ENCODE results near the gene IL21R.

Gene IL21R

GRCh38 chr16:27468941-27469531, 67.1 kb downstream of the IL21R start:
- no peak for DNase-seq

- no peak for DNase-seq
These were observed 68.8 kb downstream of the IL21R start for GRCh38 chr16:27470567-27471431.

- no peak for DNase-seq
These were observed 69.7 kb downstream of the IL21R start for GRCh38 chr16:27471661-27472060.

- DNase-seq: no peak
These were observed 70.4 kb downstream of the IL21R start for GRCh38 chr16:27472091-27473020.

GRCh38 chr16:27473101-27473900, 71.3 kb downstream of the IL21R start:
- DNase-seq: no peak

DNA sequence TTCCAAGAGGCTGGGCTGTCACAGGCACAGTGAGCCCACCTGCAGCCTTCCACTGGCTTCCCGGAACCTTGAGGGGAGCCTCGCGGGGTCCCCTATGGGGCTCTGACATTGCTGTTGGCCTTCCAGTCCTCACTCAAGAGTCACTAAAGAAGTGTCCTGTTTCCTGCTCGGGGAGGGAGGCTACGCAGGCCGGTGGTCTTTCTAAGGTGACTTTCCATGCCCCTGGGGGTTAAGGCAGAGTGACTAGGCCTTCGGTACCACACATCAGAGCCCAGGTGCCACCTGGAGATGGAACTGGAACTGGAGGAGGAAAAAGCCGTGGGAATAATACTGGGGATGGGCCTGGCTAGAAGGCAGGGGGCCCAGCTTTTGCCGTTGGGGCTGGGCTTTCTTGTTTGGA, 72.1 kb downstream of the IL21R start:
- no peak for DNase-seq

GRCh38 chr16:27474921-27475320, 72.9 kb downstream of the IL21R start:
- no peak for DNase-seq

GRCh38 chr16:27475561-27475960, 73.6 kb downstream of the IL21R start:
- DNase-seq: no peak

GRCh38 chr16:27476240-27476639, 74.3 kb downstream of the IL21R start:
- DNase-seq: no peak

DNA sequence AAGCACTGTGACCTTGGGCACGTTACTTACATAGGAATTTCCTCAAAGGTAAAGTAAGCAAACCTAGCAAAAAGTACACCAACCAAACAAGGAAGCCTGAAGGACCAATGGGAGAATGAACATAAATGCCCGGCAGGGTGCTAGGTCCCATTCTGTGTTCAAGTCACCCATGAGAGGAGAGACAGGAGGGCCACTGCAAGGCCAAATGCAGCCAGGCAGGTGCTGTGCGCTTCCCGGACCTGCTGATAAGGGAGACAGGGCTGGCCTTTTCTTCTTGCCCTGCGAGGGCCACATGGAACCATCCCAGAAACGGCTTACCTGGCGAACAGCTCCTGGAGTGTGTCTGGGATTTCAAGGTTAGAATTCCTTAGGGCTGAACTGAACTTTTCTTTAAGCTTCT, 78.8 kb downstream of the IL21R start:
- DNase-seq: no peak

DNA sequence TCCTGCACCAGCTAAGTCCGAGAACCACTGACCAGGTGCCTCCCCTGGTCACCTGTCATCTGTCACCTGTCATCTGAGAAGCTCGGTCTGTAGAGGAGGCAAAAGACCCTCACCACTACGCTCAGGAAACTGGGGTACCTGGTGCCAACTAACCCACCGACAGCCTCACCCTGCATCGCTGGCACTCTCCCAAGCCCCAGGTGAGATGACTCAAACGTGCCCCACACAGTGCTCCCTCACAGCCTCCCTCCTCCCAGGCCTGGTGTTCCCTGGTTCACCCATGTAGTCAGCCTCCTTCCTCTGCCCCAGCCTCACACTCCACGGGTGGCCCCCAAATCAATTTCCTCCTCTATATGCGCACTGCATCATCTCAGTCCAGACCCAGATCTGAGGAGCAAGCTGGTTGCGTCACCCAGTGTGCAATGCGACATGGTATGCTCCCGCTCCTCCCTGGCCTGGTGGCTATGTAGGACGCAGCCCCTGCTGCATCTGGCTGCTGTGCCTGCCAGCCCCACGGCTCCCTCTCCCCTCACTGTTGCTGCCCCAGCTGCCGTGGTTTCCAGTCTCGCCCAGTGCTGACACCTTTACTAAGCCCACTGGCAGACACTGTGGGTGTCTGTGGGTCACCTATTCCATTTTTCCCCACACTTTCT, 79.4 kb downstream of the IL21R start:
- DNase-seq: no peak

GRCh38 chr16:27482397-27483087, 80.6 kb downstream of the IL21R start:
- DNase-seq: no peak

GRCh38 chr16:27483088-27483437, 81.1 kb downstream of the IL21R start:
- no peak for DNase-seq

- no peak for DNase-seq
These were observed 81.7 kb downstream of the IL21R start for GRCh38 chr16:27483624-27484023.

DNA sequence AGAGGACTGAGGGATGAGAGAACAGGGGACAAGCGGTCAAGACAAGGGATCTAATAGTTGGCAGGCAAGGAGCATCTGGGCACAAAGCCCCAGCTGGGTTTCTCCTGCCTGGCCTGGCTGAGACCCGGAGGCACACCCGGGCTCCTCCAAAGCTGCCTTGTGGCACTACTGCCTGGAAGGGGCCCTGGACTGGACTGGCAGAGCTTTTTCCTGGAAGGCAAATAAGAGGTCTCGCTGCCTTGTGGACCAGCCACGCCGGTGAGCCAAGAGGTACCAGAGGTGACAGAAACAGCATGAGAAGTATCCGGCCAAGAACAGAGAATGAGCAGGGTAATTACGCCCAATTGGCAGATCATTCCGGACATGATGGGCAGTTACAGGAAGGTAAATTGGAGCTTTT, 83.2 kb downstream of the IL21R start:
- DNase-seq: no peak

DNA sequence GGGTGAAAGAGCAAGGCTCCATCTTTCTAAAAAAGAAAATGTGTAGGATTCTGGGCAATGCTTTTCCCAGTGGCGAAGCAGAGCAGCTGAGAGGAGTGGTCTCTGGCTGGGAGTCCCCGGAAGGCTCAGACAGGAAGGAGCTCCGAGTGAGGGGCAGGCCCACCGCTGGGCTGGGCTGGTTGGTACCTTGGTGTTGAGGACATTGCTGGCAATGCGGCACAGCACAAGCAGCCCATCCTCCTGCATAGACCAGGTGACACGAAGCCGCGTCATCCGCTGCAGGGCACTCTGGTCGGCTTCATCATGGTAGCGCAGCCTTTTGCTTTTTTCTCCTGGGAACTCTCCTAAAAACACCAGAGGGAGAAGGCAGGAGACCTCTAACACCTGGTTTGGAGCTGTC, 83.8 kb downstream of the IL21R start:
- no peak for DNase-seq

DNA sequence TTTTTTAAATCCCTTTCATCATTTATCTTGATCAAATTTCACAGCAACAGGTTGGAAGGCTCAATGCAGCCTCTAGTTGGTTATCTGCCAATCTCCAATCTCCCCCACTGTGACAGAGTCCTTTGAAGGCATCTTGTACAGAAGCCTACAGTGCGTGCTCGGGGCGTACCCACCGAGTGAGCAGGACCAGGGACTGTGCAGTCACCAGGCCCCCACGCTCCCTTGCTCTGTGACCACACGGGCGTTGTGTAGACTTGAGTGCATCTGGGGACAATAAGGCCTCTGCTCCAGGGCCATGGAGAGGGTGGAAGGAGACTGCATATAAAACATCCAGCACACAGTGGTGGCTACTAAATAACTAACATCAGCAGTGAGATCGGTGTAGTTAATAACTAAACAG, 84.4 kb downstream of the IL21R start:
- DNase-seq: no peak

GRCh38 chr16:27486760-27487159, 84.8 kb downstream of the IL21R start:
- DNase-seq: no peak

DNA sequence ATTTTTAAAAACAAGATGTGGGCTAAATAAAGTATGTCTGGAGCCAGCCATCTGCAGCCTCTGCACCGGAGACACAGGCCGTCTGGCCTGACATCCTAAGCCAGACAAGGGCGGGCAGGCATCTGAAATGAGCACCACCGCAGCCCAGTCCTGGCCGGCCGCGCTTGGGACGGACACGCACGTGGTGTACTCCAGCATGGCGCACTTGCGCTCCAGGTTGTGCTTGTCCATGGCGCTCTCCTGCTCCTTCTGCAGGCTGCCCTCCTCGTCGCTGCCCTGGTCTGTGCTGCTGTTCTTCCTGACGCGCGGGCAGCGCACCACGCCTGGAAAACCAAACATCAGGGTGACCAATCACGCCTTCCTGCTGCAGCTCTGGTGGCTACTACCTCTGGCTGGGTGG, 87.4 kb downstream of the IL21R start:
- DNase-seq: no peak

GRCh38 chr16:27489906-27490305, 87.9 kb downstream of the IL21R start:
- DNase-seq: no peak

DNA sequence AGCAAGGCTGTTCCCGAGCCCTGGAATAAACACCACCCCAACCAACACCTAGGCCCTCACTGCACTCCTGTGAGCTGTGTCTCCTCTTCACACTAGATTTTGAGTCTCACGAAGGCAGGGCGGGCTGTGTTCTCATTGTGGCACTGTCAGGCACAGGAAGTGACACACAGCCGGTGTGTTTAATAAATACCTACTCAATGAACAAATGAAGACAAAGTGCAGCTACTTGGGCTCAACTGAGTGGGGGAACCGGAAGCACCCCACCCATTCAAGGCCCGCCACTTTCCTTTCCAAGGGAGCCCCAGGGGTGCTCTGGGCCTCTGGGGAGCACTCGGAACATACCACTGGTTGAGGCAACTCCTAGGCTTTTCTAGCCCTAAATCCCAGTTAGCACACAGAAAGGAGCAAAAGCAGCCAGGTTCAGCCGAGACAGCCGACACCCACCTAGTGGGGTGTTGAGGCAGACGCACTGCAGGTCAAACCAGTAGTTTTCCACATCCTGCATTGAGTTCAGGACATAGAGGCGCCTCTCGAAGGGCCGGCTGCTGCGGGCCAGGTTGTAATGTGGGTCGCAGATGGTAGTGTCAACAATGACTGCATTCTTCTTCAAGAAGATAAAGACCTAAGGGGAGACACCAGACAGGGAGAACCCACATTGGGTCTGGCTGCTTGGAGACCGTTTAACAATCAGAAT, 90.1 kb downstream of the IL21R start:
- no peak for DNase-seq
